Astrocyte (in vitro differentiated cells and primary cell): Measurements from ENCODE around the gene LRIG1. TPM values are rescaled to one million over a fixed set of nuclear protein-coding genes. Genes with fewer than 3 reads are reported as not detected.

Experiments
- DNase-seq: peaks from one replicate; pipeline ENCODE4 v3.0.0-alpha.2; 2010; ENCODE audit warnings: low read depth
- FAIRE-seq: peaks from 2 replicates; lab custom pipeline; 2011; peaks lifted over from hg19 to GRCh38; lab: Jason Lieb, UNC
- H2AFZ ChIP-seq: 2 replicates; pipeline ENCODE4 v1.6.0; 2012; ENCODE audit warnings: low read depth, low read length, inconsistent platforms
- H3K27ac ChIP-seq: 2 replicates; pipeline ENCODE4 v1.5.1; 2011; ENCODE audit warnings: low read depth, low read length, inconsistent platforms
- H3K27me3 ChIP-seq: 2 replicates; pipeline ENCODE4 v1.6.0; 2011; ENCODE audit warnings: low read length, inconsistent platforms; ENCODE audit not compliant: insufficient read depth
- H3K36me3 ChIP-seq: 2 replicates; pipeline ENCODE4 v1.5.1; 2011; ENCODE audit warnings: low read length, inconsistent platforms; ENCODE audit not compliant: insufficient read depth
- H3K4me1 ChIP-seq: 2 replicates; pipeline ENCODE4 v1.5.1; 2011; ENCODE audit warnings: low read length, inconsistent platforms; ENCODE audit not compliant: insufficient read depth
- H3K4me2 ChIP-seq: 2 replicates; pipeline ENCODE4 v1.6.0; 2012; ENCODE audit warnings: low read length, inconsistent platforms
- H3K4me3 ChIP-seq: 2 replicates; pipeline ENCODE4 v1.5.1; 2011; ENCODE audit warnings: low read depth, mild to moderate bottlenecking, low read length, inconsistent platforms; ENCODE audit not compliant: insufficient read depth
- H3K79me2 ChIP-seq: 2 replicates; pipeline ENCODE4 v1.6.0; 2012; ENCODE audit warnings: mild to moderate bottlenecking, low read length, inconsistent platforms; ENCODE audit not compliant: insufficient read depth
- H3K9ac ChIP-seq: 2 replicates; pipeline ENCODE4 v1.6.0; 2012; ENCODE audit warnings: mild to moderate bottlenecking, low read length, inconsistent platforms
- H3K9me3 ChIP-seq: 2 replicates; pipeline ENCODE4 v1.5.1; 2012; ENCODE audit warnings: low read depth, mild to moderate bottlenecking, low read length, inconsistent platforms; ENCODE audit not compliant: insufficient read depth
- H4K20me1 ChIP-seq: 2 replicates; pipeline ENCODE4 v1.6.0; 2012; ENCODE audit warnings: low read length, inconsistent platforms; ENCODE audit not compliant: insufficient read depth
- H3K27ac Mint-ChIP-seq: one replicate; pipeline ENCODE4 v1.8.0; 2021; ENCODE audit warnings: mild to moderate bottlenecking, mixed read lengths; ENCODE audit not compliant: unreplicated experiment
- H3K27me3 Mint-ChIP-seq: one replicate; pipeline ENCODE4 v1.8.0; 2021; ENCODE audit warnings: low read depth, mixed read lengths; ENCODE audit not compliant: unreplicated experiment
- H3K36me3 Mint-ChIP-seq: one replicate; pipeline ENCODE4 v1.8.0; 2021; ENCODE audit warnings: low read depth, mixed read lengths; ENCODE audit not compliant: unreplicated experiment
- H3K4me1 Mint-ChIP-seq: one replicate; pipeline ENCODE4 v1.8.0; 2021; ENCODE audit warnings: low read depth, mixed read lengths; ENCODE audit not compliant: unreplicated experiment
- H3K4me3 Mint-ChIP-seq: one replicate; pipeline ENCODE4 v1.8.0; 2021; ENCODE audit warnings: mild to moderate bottlenecking, moderate library complexity, mixed read lengths; ENCODE audit not compliant: unreplicated experiment
- H3K9me3 Mint-ChIP-seq: one replicate; pipeline ENCODE4 v1.8.0; 2021; ENCODE audit warnings: mild to moderate bottlenecking, mixed read lengths; ENCODE audit not compliant: unreplicated experiment
- CTCF ChIP-seq: IDR thresholded peaks from 2 replicates; pipeline ENCODE4 v1.5.1; 2011; ENCODE audit warnings: low read depth, mild to moderate bottlenecking, inconsistent platforms, low read length, moderate library complexity; ENCODE audit not compliant: insufficient read depth
- EZH2 ChIP-seq: IDR thresholded peaks from 2 replicates; pipeline ENCODE4 v1.6.1; 2012; ENCODE audit warnings: mild to moderate bottlenecking, low read length, inconsistent platforms; ENCODE audit not compliant: insufficient read depth
- total RNA-seq: library from RNA; stranded (reverse); gene quantifications from 2 replicates; pipeline ENCODE4 v1.2.1, GENCODE V29; 2021

The LRIG1 gene
- total RNA-seq, 1 donor from 2014 or later, result 39.7 TPM

- DNase-seq (no peak), FAIRE-seq (no peak)
- H3K79me2 ChIP-seq, result peaks cover 26% of the 10 kb centered on the region
- H3K9ac ChIP-seq, result no peak overlapping the region
- Mint-ChIP-seq H3K4me1 (peaks cover 28% of the 10 kb centered on the region), H3K27ac (no peak overlapping the region), H3K27me3 (no peaks in the 10 kb centered on the region), H3K9me3 (no peaks in the 10 kb centered on the region), H3K36me3 (no peaks in the 10 kb centered on the region), H3K4me3 (no peak overlapping the region)
- H3K9me3 ChIP-seq, result no peaks in the 10 kb centered on the region
- no peak for TF ChIP-seq CTCF
- TF ChIP-seq EZH2, result no peak
- H2AFZ ChIP-seq, result no peak overlapping the region
- peaks cover 13% of the 10 kb centered on the region for H3K4me1 ChIP-seq
- peaks cover 21% of the 10 kb centered on the region for H4K20me1 ChIP-seq
- no peak overlapping the region for H3K4me2 ChIP-seq
- peaks cover 7% of the 10 kb centered on the region for H3K27me3 ChIP-seq
- no peak overlapping the region for H3K4me3 ChIP-seq
- no peaks in the 10 kb centered on the region for H3K36me3 ChIP-seq
- no peak overlapping the region for H3K27ac ChIP-seq
Observed at GRCh38 chr3:66502245-66502874, 1.5 kb upstream of the LRIG1 start.

DNA sequence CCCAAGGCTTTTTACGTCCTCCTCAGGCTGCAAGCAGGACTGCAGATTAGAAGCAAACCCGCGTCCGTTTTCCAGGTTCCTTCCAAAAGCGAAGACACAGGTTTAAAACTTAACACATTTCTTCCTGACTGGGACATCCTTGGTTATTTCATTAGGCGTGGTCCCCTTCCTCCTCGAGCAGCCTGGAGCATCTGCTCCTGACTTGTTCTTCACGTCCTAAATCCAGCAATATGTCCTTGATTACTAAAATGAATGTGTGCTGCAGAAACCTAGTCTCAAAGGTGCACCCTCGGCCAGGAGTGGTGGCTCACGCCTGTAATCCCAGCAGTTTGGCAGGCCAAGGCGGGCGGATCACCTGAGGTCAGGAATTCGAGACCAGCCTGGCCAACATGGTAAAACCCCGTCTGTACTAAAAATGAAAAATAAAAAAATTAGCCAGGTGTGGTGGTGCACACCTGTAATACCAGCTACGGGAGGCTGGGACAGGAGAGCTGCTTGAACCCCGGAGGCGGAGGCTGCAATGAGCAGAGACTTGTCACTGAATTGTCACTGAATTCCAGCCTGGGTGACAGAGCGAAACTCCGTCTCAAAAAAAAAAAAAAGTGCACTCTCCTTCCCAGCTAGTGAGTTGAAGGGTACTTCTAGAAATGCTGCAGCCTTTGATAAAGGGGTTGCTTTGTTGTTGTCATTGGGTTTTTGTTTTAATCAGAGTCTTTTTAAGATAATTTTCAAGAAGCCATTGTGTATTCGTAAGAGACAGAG is 842 bp upstream of the LRIG1 start:
- no peaks in the 10 kb centered on the region for H3K9me3 Mint-ChIP-seq
- peaks cover 13% of the 10 kb centered on the region for H3K4me1 ChIP-seq
- H3K27me3 ChIP-seq, result peaks cover 7% of the 10 kb centered on the region
- H3K27ac Mint-ChIP-seq, result no peak overlapping the region
- H3K4me3 ChIP-seq, result peak overlapping the region; percentile 56
- no peaks in the 10 kb centered on the region for H3K27me3 Mint-ChIP-seq
- H3K4me2 ChIP-seq, result peak overlapping the region; percentile 95
- H3K36me3 ChIP-seq, result no peaks in the 10 kb centered on the region
- H3K9me3 ChIP-seq, result no peaks in the 10 kb centered on the region
- TF ChIP-seq CTCF (no peak), EZH2 (no peak)
- peaks cover 28% of the 10 kb centered on the region for H4K20me1 ChIP-seq
- H2AFZ ChIP-seq, result peak overlapping the region; percentile 96
- peak overlapping the region; percentile 88 for H3K4me3 Mint-ChIP-seq
- H3K27ac ChIP-seq, result no peak overlapping the region
- H3K4me1 Mint-ChIP-seq, result peaks cover 31% of the 10 kb centered on the region
- DNase-seq, result no peak
- peak overlapping the region; percentile 56 for H3K9ac ChIP-seq
- FAIRE-seq, result no peak
- H3K36me3 Mint-ChIP-seq, result no peaks in the 10 kb centered on the region
- H3K79me2 ChIP-seq, result peaks cover 33% of the 10 kb centered on the region
